Mesenteric fat pad (tissue), 1 donor: Measurements from ENCODE around the gene CAVIN2. TPM values are rescaled to one million over a fixed set of nuclear protein-coding genes. Genes with fewer than 3 reads are reported as not detected.

ENCODE experiments used
- DNase-seq: peaks from one replicate; pipeline ENCODE4 v3.0.0-alpha.2; 2020; ENCODE audit warnings: low spot score
- total RNA-seq: library from RNA; stranded (reverse); fragmentation: NEBNext Ultra II Directional; extraction: Animal tissue kit (Norgen Biotek cat#: 25700); gene quantifications from one replicate; pipeline ENCODE4 v1.2.1, GENCODE V29; 2021
- donor health status: DM: yes; HTN: yes; CAD: no.

CAVIN2 gene
- total RNA-seq, 1 donor from 2014 or later: 52.3 TPM

- DNase-seq: no peak
These were observed 19.3 kb upstream of the CAVIN2 start for GRCh38 chr2:191866195-191866594.

- DNase-seq: no peak
These were observed 17.9 kb upstream of the CAVIN2 start for GRCh38 chr2:191864628-191865374.

GRCh38 chr2:191863988-191864387, 17.1 kb upstream of the CAVIN2 start:
- no peak for DNase-seq

GRCh38 chr2:191862156-191862775, 15.4 kb upstream of the CAVIN2 start:
- no peak for DNase-seq

GRCh38 chr2:191860760-191861466, 14.0 kb upstream of the CAVIN2 start:
- DNase-seq: no peak

GRCh38 chr2:191859681-191860080, 12.8 kb upstream of the CAVIN2 start:
- no peak for DNase-seq

- DNase-seq: no peak
These were observed 11.0 kb upstream of the CAVIN2 start for GRCh38 chr2:191857886-191858285.

- no peak for DNase-seq
These were observed 10.4 kb upstream of the CAVIN2 start for GRCh38 chr2:191857259-191857805.

- DNase-seq: no peak
These were observed 9.4 kb upstream of the CAVIN2 start for GRCh38 chr2:191856111-191856876.

GRCh38 chr2:191855382-191855781, 8.5 kb upstream of the CAVIN2 start:
- no peak for DNase-seq

GRCh38 chr2:191854382-191855372, 7.8 kb upstream of the CAVIN2 start:
- no peak for DNase-seq

GRCh38 chr2:191853843-191854242, 7.0 kb upstream of the CAVIN2 start:
- no peak for DNase-seq

GRCh38 chr2:191851158-191851557, 4.3 kb upstream of the CAVIN2 start:
- no peak for DNase-seq

- no peak for DNase-seq
These were observed 2.2 kb upstream of the CAVIN2 start for GRCh38 chr2:191848771-191849767.

- no peak for DNase-seq
These were observed 876 bp upstream of the CAVIN2 start for GRCh38 chr2:191847764-191848163.

- DNase-seq: no peak
These were observed 893 bp downstream of the CAVIN2 start for GRCh38 chr2:191845876-191846514.

- DNase-seq: no peak
These were observed 1.6 kb downstream of the CAVIN2 start for GRCh38 chr2:191845248-191845715.

- no peak for DNase-seq
These were observed 2.2 kb downstream of the CAVIN2 start for GRCh38 chr2:191844706-191845105.
